HFF-Myc (cell line): ENCODE data around the gene ENTPD8.

ENCODE experiments used
- DNase-seq: peaks from one replicate; pipeline ENCODE4 v3.0.0-alpha.2; 2011; ENCODE audit warnings: low read depth; ENCODE audit errors: extremely low read depth
- H3K4me3 ChIP-seq: replicated peaks from 2 replicates; pipeline ENCODE4 v1.5.1; 2011; ENCODE audit warnings: low read depth, mild to moderate bottlenecking, control low read depth, low read length
- TF ChIP-seq, protein P1 (sequence below): IDR thresholded peaks from 2 replicates; pipeline ENCODE4 v1.5.1; 2012; ENCODE audit warnings: mild to moderate bottlenecking, low read depth, low read length, control low read depth; ENCODE audit errors: missing control alignments

ENTPD8 gene

DNA sequence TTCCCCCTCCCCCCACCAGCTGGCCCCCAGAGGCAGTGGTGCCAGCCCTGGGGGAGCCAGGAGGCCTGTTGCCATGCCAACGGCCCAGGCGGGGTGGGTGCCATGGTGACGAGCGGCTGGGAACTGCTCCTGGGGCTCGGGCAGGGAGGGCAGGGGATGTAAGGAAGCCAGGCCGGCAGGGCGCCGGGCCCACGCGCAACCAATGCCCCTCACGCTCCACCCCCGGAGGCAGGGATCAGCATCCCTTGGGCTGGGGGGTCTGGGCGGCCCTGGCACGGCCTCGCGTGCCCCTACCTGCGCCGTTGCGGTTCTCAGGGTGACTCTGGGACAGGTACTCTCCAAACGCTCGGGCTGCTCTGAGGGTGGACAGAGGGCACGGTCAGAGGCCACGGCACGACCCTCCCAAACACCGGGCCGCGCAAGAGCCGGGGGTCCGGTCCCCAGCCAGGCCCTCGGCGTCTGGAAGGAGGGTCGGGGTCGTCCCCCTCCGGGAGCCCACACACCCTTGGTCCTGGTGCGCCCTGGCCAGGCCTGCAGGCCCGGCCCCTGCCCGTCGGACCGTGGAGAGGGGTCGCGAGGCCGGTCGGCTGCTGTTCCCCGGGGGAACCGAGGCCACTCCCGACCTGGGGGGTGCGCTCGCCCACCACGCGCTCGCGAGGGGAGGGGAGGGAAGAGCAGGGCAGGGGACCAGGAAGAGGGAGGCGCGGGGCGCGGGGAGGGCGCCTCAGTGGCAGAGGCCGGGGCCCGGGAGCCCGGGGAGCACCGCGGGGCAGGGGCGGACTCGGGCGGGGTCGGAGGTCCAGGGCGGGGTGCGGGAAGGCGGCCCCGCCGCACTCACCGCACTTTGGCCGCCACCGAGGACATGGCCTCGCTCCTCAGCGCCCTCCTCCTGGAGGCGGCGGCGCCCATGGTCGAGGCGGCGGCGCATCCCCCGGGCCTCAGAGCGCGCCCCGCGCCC is 17.3 kb upstream of the ENTPD8 start:
- no peak for DNase-seq
- H3K4me3 ChIP-seq = peak overlapping the region; percentile 82
- TF ChIP-seq, protein P1, sequence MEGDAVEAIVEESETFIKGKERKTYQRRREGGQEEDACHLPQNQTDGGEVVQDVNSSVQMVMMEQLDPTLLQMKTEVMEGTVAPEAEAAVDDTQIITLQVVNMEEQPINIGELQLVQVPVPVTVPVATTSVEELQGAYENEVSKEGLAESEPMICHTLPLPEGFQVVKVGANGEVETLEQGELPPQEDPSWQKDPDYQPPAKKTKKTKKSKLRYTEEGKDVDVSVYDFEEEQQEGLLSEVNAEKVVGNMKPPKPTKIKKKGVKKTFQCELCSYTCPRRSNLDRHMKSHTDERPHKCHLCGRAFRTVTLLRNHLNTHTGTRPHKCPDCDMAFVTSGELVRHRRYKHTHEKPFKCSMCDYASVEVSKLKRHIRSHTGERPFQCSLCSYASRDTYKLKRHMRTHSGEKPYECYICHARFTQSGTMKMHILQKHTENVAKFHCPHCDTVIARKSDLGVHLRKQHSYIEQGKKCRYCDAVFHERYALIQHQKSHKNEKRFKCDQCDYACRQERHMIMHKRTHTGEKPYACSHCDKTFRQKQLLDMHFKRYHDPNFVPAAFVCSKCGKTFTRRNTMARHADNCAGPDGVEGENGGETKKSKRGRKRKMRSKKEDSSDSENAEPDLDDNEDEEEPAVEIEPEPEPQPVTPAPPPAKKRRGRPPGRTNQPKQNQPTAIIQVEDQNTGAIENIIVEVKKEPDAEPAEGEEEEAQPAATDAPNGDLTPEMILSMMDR = no peak

DNA sequence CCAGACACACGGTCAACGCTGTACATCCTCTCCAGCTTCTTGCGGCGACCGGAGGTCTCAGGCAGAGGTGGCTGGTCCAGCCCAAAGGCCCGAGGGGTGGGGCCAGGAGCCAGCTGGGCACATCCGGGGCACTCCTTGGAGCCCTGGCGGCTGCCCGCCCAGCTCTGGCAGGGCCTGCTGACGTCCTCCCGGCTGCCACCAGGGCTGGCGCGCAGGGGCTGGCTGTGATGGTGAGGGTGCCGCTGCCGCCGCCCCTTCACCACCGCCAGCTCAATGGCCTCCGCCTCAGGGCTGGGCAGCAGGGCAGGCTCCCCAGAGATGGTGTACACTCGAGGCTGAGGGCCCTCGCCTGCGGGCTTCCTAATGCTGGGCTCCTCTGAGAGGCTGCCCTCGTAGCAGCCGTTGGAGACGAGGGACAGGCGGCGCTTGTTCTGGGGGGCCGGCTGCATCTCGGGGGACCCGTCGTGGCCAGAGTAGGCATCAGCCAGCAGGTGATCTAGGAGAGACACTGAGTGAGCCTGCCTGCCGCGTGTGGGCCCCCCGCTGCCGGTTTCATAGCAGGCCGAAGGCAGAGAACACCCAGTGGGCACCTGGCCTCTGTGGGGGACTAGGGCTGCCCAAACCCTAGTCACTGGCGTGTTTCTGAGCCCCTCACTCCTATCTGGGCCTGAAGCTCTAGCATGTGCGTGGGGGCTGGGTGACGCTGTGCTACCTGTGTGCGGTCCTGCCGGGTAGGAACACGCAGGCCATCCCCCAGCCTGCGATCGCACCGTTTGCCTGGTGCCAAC is 16.4 kb upstream of the ENTPD8 start:
- H3K4me3 ChIP-seq = peak overlapping the region; percentile 82
- DNase-seq = no peak
- TF ChIP-seq, protein P1 = no peak

DNA sequence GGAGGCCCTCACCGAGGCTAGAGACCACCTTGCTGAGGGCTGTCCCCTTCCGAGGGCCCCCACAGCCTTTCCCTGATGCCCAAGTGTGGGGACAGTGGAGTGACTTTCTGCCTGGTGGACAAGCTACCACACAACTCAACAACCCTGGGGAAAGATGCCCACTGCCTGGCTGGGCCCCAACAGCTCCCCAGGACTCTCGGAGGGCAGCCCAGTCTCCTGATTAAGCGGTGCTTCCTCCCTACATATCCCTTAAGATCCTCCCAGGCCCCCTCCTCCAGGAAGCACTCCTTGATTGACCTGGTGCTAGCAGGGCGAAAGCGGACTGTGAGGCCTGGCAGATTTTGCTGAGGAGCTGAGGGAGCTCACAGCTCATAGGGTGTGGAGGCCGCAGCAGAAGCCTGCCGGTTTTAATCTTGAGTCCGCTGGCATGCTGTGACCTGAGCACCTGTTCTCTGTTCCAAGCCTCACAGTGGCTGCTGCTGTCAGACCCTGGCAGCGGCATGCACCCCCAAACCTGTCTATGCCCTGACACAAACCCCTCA is 15.8 kb upstream of the ENTPD8 start:
- H3K4me3 ChIP-seq = peak overlapping the region; percentile 82
- TF ChIP-seq, protein P1 = no peak
- no peak for DNase-seq

DNA sequence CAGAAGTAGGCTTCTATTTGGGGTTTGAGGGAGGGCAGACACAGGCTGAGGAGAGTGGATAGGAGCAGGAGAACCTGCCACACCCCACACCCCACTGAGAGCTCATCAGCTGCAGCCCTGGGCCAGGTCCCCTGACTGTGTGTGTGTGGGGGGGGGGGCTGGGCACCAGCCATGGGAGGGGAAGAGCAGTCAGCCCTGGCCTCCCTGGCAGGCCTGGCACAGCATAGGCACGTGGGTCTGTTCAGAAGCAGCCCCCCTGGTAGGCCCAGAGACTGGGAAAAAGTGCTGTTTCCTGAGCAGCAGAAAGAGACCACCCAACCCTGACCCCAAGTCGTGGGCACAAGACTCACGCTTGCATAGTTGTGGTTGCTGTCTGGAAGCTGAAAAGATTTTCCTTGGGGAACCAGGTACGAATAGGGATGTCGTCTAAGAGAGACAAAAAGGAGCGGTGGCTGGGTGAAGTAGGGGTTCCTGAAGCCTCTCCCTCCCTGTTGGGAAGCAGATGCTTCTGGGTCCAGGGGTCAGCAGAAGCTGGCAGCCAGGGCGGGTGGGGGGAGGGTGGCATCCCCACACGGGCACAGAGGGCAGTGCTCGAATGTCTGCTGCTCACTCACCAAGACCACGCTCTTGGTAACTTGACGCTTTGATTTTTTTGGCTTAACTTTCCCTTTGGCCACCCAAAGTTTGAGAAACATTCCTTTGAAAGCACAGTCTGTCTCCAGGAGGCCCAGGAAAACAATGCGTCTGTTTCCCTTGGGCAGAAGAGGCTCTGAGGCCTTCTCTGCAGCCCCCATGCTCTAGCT is 15.1 kb upstream of the ENTPD8 start:
- TF ChIP-seq, protein P1 = no peak
- no peak for DNase-seq
- peak overlapping the region; percentile 82; the same call in 1 of the 2 replicates for H3K4me3 ChIP-seq

DNA sequence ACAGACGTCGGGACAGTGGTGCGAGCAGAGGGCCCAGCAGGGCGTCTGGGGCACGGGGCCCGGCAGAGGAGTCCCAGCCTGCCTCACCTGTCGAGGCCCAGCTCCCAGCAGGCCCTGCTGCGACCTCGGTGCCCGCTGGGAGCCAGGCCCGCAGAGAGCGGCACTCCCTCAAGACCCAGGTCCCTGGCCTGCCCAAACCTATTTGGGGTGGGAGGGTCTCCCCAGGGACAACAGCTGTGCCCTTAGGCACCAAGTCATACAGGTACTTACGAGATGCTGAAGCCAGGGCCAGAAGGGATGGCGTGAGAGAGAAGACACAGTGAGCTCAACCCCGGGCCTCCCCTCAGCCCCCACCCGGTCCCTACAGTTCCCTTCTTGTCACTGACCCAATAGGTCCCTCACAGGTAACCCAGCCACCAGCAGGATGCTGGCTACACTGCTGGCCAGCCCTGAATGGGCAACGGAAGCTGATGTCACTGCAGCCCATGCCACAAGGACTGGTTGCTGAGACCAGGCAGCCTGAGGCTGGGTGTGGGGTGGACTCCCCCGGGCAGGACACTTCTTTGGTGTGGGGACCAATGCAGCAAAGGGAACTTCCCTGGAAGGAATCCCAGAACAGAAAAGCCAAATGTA is 14.3 kb upstream of the ENTPD8 start:
- DNase-seq = no peak
- no peak overlapping the region for H3K4me3 ChIP-seq
- TF ChIP-seq, protein P1 = no peak
